GM18867 (cell line): ENCODE results near the gene HDLBP.
"Not testable (repeated sequence)": the region's sequence is repeated elsewhere in the genome, so short reads cannot be mapped to it uniquely, and the experiment has no call there.

Source experiments
- ATAC-seq: cut with Tn5 transposase; IDR thresholded peaks from one replicate; pipeline ENCODE4 v1.9.1; 2021; ENCODE audit warnings: mild to moderate bottlenecking, moderate library complexity; ENCODE audit not compliant: unreplicated experiment

The HDLBP gene

GRCh38 chr2:241199897-241200821, 115.3 kb downstream of the HDLBP start:
- no peak for ATAC-seq

- ATAC-seq = no peak
Observed at GRCh38 chr2:241199286-241199685, 116.2 kb downstream of the HDLBP start.

GRCh38 chr2:241198381-241199279, 116.8 kb downstream of the HDLBP start:
- no peak for ATAC-seq

- ATAC-seq = no peak
Observed at GRCh38 chr2:241197947-241198346, 117.5 kb downstream of the HDLBP start.

GRCh38 chr2:241197246-241197645, 118.2 kb downstream of the HDLBP start:
- ATAC-seq = not testable (repeated sequence)

- ATAC-seq = no peak
Observed at GRCh38 chr2:241195506-241196130, 119.9 kb downstream of the HDLBP start.

- no peak for ATAC-seq
Observed at GRCh38 chr2:241194811-241195210, 120.7 kb downstream of the HDLBP start.

- no peak for ATAC-seq
Observed at GRCh38 chr2:241193271-241193670, 122.2 kb downstream of the HDLBP start.

- no peak for ATAC-seq
Observed at GRCh38 chr2:241191081-241191480, 124.4 kb downstream of the HDLBP start.

GRCh38 chr2:241190291-241190981, 125.0 kb downstream of the HDLBP start:
- ATAC-seq = no peak

- ATAC-seq = no peak
Observed at GRCh38 chr2:241189856-241190201, 125.6 kb downstream of the HDLBP start.

- no peak for ATAC-seq
Observed at GRCh38 chr2:241189093-241189855, 126.2 kb downstream of the HDLBP start.

- no peak for ATAC-seq
Observed at GRCh38 chr2:241188361-241189092, 126.9 kb downstream of the HDLBP start, which contains the start of gene ANO7. ANO7 (plus strand) TSS chr2:241188677; CDS start chr2:241190064, 1,387 bp downstream.

- no peak for ATAC-seq
Observed at GRCh38 chr2:241187918-241188234, 127.6 kb downstream of the HDLBP start.

- no peak for ATAC-seq
Observed at GRCh38 chr2:241187101-241187917, 128.2 kb downstream of the HDLBP start.

- ATAC-seq = no peak
Observed at GRCh38 chr2:241185961-241186360, 129.5 kb downstream of the HDLBP start.

- ATAC-seq = no peak
Observed at GRCh38 chr2:241184901-241185300, 130.6 kb downstream of the HDLBP start.

- ATAC-seq = no peak
Observed at GRCh38 chr2:241183221-241183620, 132.3 kb downstream of the HDLBP start.
